ENCODE results near the gene DHDH. TPM values are rescaled to one million over a fixed set of nuclear protein-coding genes. Genes with fewer than 3 reads are reported as not detected.

Gene DHDH
- total RNA-seq, 1 donor from 2014 or later, result 1.4 TPM

- Mint-ChIP-seq H3K36me3 (peaks cover 23% of the 10 kb centered on the region), H3K4me3 (peak overlapping the region; percentile 21), H3K27ac (peak overlapping the region; percentile 77), H3K9me3 (no peaks in the 10 kb centered on the region), H3K4me1 (ENCODE audit: unreplicated experiment) (peaks cover 26% of the 10 kb centered on the region), H3K27me3 (no peaks in the 10 kb centered on the region)
- TF ChIP-seq CTCF (conservative IDR thresholded peaks at IDR 0.05), result no peak
- no peak for DNase-seq (ENCODE audit: extremely low spot score, unreplicated experiment)
Observed at GRCh38 chr19:48990400-48990799, 56.9 kb downstream of the DHDH start.

GRCh38 chr19:48991011-48991609, 57.6 kb downstream of the DHDH start:
- Mint-ChIP-seq H3K36me3 (peaks cover 23% of the 10 kb centered on the region), H3K9me3 (no peaks in the 10 kb centered on the region), H3K27ac (peak overlapping the region; percentile 77), H3K27me3 (no peaks in the 10 kb centered on the region), H3K4me1 (ENCODE audit: unreplicated experiment) (peaks cover 26% of the 10 kb centered on the region), H3K4me3 (no peak overlapping the region)
- no peak for DNase-seq (ENCODE audit: extremely low spot score, unreplicated experiment)
- TF ChIP-seq CTCF (conservative IDR thresholded peaks at IDR 0.05), result no peak

- Mint-ChIP-seq H3K27ac (peak overlapping the region; percentile 100), H3K27me3 (no peaks in the 10 kb centered on the region), H3K36me3 (peaks cover 23% of the 10 kb centered on the region), H3K9me3 (no peaks in the 10 kb centered on the region), H3K4me3 (peak overlapping the region; percentile 99), H3K4me1 (ENCODE audit: unreplicated experiment) (peaks cover 26% of the 10 kb centered on the region)
- no peak for DNase-seq (ENCODE audit: extremely low spot score, unreplicated experiment)
- no peak for TF ChIP-seq CTCF (conservative IDR thresholded peaks at IDR 0.05)
Observed at GRCh38 chr19:48991873-48992580, 58.5 kb downstream of the DHDH start.

GRCh38 chr19:48992581-48993174, 59.2 kb downstream of the DHDH start:
- H3K4me1 Mint-ChIP-seq (ENCODE audit: unreplicated experiment), result peaks cover 26% of the 10 kb centered on the region

More at GRCh38 chr19:48992581-48993174, 59.2 kb downstream of the DHDH start:
- H3K27ac Mint-ChIP-seq, result peak overlapping the region; percentile 100
- no peak for TF ChIP-seq CTCF (conservative IDR thresholded peaks at IDR 0.05)
- peak overlapping the region; percentile 99 for H3K4me3 Mint-ChIP-seq
- no peaks in the 10 kb centered on the region for H3K9me3 Mint-ChIP-seq
- no peaks in the 10 kb centered on the region for H3K27me3 Mint-ChIP-seq
- no peak for DNase-seq (ENCODE audit: extremely low spot score, unreplicated experiment)
- H3K36me3 Mint-ChIP-seq, result peaks cover 20% of the 10 kb centered on the region
